Skeletal muscle tissue (tissue), 4 donors: ENCODE data around the gene ZNF304. TPM values are rescaled to one million over a fixed set of nuclear protein-coding genes. Genes with fewer than 3 reads are reported as not detected.

Experiments used
- H3K27ac ChIP-seq: one replicate; pipeline ENCODE4 v1.7.0; 2013; ENCODE audit warnings: mild to moderate bottlenecking, low read depth, low read length, inconsistent platforms
- H3K27me3 ChIP-seq, 3 donors: one replicate each; pipeline ENCODE4 v1.7.0; 2013; ENCODE audit warnings: low read length in 3 of 3; ENCODE audit not compliant: control insufficient read depth in 3 of 3, insufficient read depth in 3 of 3
- H3K36me3 ChIP-seq, 3 donors: one replicate each; pipeline ENCODE4 v1.7.0; 2013; ENCODE audit warnings: low read length in 3 of 3; ENCODE audit not compliant: control insufficient read depth in 3 of 3, insufficient read depth in 3 of 3
- H3K4me1 ChIP-seq, 3 donors: one replicate each; pipeline ENCODE4 v1.7.0; 2013; ENCODE audit warnings: low read length in 3 of 3, mild to moderate bottlenecking in 3 of 3; ENCODE audit not compliant: control insufficient read depth in 3 of 3, insufficient read depth in 3 of 3
- H3K4me3 ChIP-seq, 3 donors: one replicate each; pipeline ENCODE4 v1.7.0; 2013; ENCODE audit warnings: low read length in 3 of 3
- H3K9ac ChIP-seq, 3 donors: one replicate each; pipeline ENCODE4 v1.7.0; 2013; ENCODE audit warnings: low read length in 3 of 3, mild to moderate bottlenecking in 3 of 3, moderate library complexity in 2 of 3, low read depth in 1 of 3
- H3K9me3 ChIP-seq, 3 donors: one replicate each; pipeline ENCODE4 v1.7.0; 2013; ENCODE audit warnings: low read length in 3 of 3; ENCODE audit not compliant: control insufficient read depth in 3 of 3
- total RNA-seq: library from RNA; depleted of rRNA; stranded (reverse); fragments of >200 nt; gene quantifications from one replicate; pipeline ENCODE4 v1.2.3, GENCODE V29; 2014
- donor health status: Osteomylitis.

Gene ZNF304
- total RNA-seq, 1 donor from 2014 or later = 16.2 TPM

- Histone ChIP-seq H3K27ac (no peak overlapping the region), H3K4me1 (no peaks in the 10 kb centered on the region), H3K9me3 (no peaks in the 10 kb centered on the region), H3K27me3 (no peaks in the 10 kb centered on the region), H3K36me3 (peaks cover 10 to 15% (median 11%) of the 10 kb centered on the region in 3 donors), H3K4me3 (no peak overlapping the region), H3K9ac (no peak overlapping the region)
Observed at GRCh38 chr19:57403737-57404563, 52.9 kb downstream of the ZNF304 start.

- Histone ChIP-seq H3K9me3 (no peaks in the 10 kb centered on the region), H3K4me3 (no peak overlapping the region), H3K27ac (no peak overlapping the region), H3K9ac (peak overlapping the region in 1 of 3 donors; percentile 52), H3K36me3 (peaks cover 2 to 6% (median 3%) of the 10 kb centered on the region in 3 donors), H3K27me3 (no peaks in the 10 kb centered on the region), H3K4me1 (peaks cover 7 to 11% (median 7%) of the 10 kb centered on the region in 3 donors)
Observed at GRCh38 chr19:57406516-57407123, 55.5 kb downstream of the ZNF304 start.

Other genes starting within 250 kb of the ZNF304 start
- gene USP29, start 231.3 kb upstream of the ZNF304 start, total RNA-seq = not detected
- not detected for gene ZIM3, start 206.1 kb upstream of the ZNF304 start, total RNA-seq
- gene DUXA, start 183.8 kb upstream of the ZNF304 start, total RNA-seq = 0.52 TPM
- 24.0 TPM for gene ZNF264, start 159.8 kb upstream of the ZNF304 start, total RNA-seq
- not detected for gene AURKC, start 120.2 kb upstream of the ZNF304 start, total RNA-seq
- 26.1 TPM for gene ZNF805, start 110.6 kb upstream of the ZNF304 start, total RNA-seq
- gene ZNF460, start 70.8 kb upstream of the ZNF304 start, total RNA-seq = 101 TPM
- gene ZNF543, start 30.8 kb upstream of the ZNF304 start, total RNA-seq = 18.8 TPM
- 25.1 TPM for gene TRAPPC2B, start 12.3 kb downstream of the ZNF304 start, total RNA-seq
- gene ZNF547, start 12.3 kb downstream of the ZNF304 start, total RNA-seq = 3.1 TPM
- gene ZNF548, start 38.6 kb downstream of the ZNF304 start, total RNA-seq = 27.7 TPM
- 14.1 TPM for gene ZNF17, start 59.9 kb downstream of the ZNF304 start, total RNA-seq
- gene ZNF749, start 84.1 kb downstream of the ZNF304 start, total RNA-seq = 13.6 TPM
- 1.0 TPM for gene VN1R1, start 105.9 kb downstream of the ZNF304 start, total RNA-seq
- gene ZNF772, start 126.3 kb downstream of the ZNF304 start, total RNA-seq = 15.1 TPM
- gene ZNF419, start 136.5 kb downstream of the ZNF304 start, total RNA-seq = 9.9 TPM
- 9.9 TPM for gene ZNF773, start 148.7 kb downstream of the ZNF304 start, total RNA-seq
- 8.9 TPM for gene ZNF549, start 176.1 kb downstream of the ZNF304 start, total RNA-seq
- 6.3 TPM for gene ZNF550, start 208.6 kb downstream of the ZNF304 start, total RNA-seq
- gene ZNF416, start 227.6 kb downstream of the ZNF304 start, total RNA-seq = 7.8 TPM
- gene ZIK1, start 232.9 kb downstream of the ZNF304 start, total RNA-seq = 10.4 TPM
- 6.8 TPM for gene ZNF530, start 248.6 kb downstream of the ZNF304 start, total RNA-seq